OCI-LY7 (cell line): ENCODE results near the gene CNTLN. TPM values are rescaled to one million over a fixed set of nuclear protein-coding genes. Genes with fewer than 3 reads are reported as not detected.

Experiments used
- BruUV-seq: library from RNA; stranded (reverse); fragments of 400-500 nt; replicated peaks from 2 replicates; lab custom pipeline; 2021; lab: Mats Ljungman, UMichigan
- CTCF ChIA-PET: fragments of 300-600 bp; sonication (Branson Sonifier 250); formaldehyde crosslinking; loops from one replicate; lab custom pipeline; 2022; ENCODE audit warnings: antibody characterized with exemption; ENCODE audit not compliant: unreplicated experiment; lab: Charles Lee
- POLR2A ChIA-PET: fragments of 300-600 bp; sonication (Branson Sonifier 250); formaldehyde crosslinking; loops from one replicate; lab custom pipeline; 2022; ENCODE audit warnings: antibody characterized with exemption; lab: Charles Lee
- DNase-seq: peaks from one replicate; pipeline ENCODE4 v3.0.0-alpha.2; 2015; ENCODE audit warnings: low spot score
- H2AFZ ChIP-seq: fragments of 200-600 bp; sonication (generic), shearing (Covaris generic); 2 replicates; pipeline ENCODE4 v1.6.1; 2014; ENCODE audit warnings: mild to moderate bottlenecking, antibody characterized with exemption, low read length, moderate library complexity
- H3K27ac ChIP-seq: fragments of 200-600 bp; sonication (generic); 2 replicates; pipeline ENCODE4 v1.5.1; 2014; ENCODE audit warnings: mixed run types, low read depth, mild to moderate bottlenecking, moderate library complexity, low read length, inconsistent platforms; ENCODE audit not compliant: poor library complexity, severe bottlenecking
- H3K36me3 ChIP-seq: fragments of 200-600 bp; sonication (generic); 2 replicates; pipeline ENCODE4 v1.6.1; 2014; ENCODE audit warnings: mild to moderate bottlenecking, antibody characterized with exemption, low read length, moderate library complexity, mixed read lengths; ENCODE audit not compliant: insufficient read depth
- H3K4me1 ChIP-seq: fragments of 200-600 bp; sonication (generic); 2 replicates; pipeline ENCODE4 v1.5.1; 2014; ENCODE audit warnings: mild to moderate bottlenecking, low read length; ENCODE audit not compliant: insufficient read depth, poor library complexity, severe bottlenecking
- H3K4me2 ChIP-seq: fragments of 200-600 bp; sonication (generic); 2 replicates; pipeline ENCODE4 v1.6.1; 2014; ENCODE audit warnings: mild to moderate bottlenecking, low read length
- H3K4me3 ChIP-seq: fragments of 200-600 bp; sonication (generic); 2 replicates; pipeline ENCODE4 v1.5.1; 2014; ENCODE audit warnings: mild to moderate bottlenecking, low read depth, low read length; ENCODE audit not compliant: poor library complexity, severe bottlenecking
- H3K79me2 ChIP-seq: fragments of 200-600 bp; sonication (generic); 2 replicates; pipeline ENCODE4 v1.6.1; 2016; ENCODE audit warnings: low read depth, mild to moderate bottlenecking, low read length, moderate library complexity, mixed read lengths; ENCODE audit not compliant: insufficient read depth
- H3K9me2 ChIP-seq: fragments of 200-600 bp; sonication (generic); 2 replicates; pipeline ENCODE4 v1.6.1; 2016; ENCODE audit warnings: mild to moderate bottlenecking, low read length, mixed read lengths; ENCODE audit not compliant: insufficient read depth
- H3K9me3 ChIP-seq: fragments of 200-600 bp; sonication (generic); 2 replicates; pipeline ENCODE4 v1.6.1; 2014; ENCODE audit warnings: mild to moderate bottlenecking, mixed run types, low read length, mixed read lengths
- H4K20me1 ChIP-seq: fragments of 200-600 bp; sonication (generic); 2 replicates; pipeline ENCODE4 v1.6.1; 2014; ENCODE audit warnings: mild to moderate bottlenecking, antibody characterized with exemption, low read length, moderate library complexity, mixed read lengths; ENCODE audit not compliant: insufficient read depth
- EZH2phosphoT487 ChIP-seq: fragments of 200-600 bp; sonication (generic); IDR thresholded peaks from 2 replicates; pipeline ENCODE4 v1.6.1; 2018; ENCODE audit warnings: low read depth, borderline replicate concordance, mild to moderate bottlenecking, mixed run types, antibody characterized with exemption, low read length, moderate library complexity, mixed read lengths
- intact Hi-C: fragments of 100-400 bp; cut with micrococcal nuclease; formaldehyde crosslinking; loops from one replicate; pipeline ENCODE4 v1.10.0; 2022; ENCODE audit not compliant: unreplicated experiment
- total RNA-seq, 2 experiments: library from RNA; depleted of rRNA in 1 of 2; stranded (reverse); fragments of >200 nt in 1 of 2; shearing (Covaris generic) in 1 of 2; gene quantifications; 2 replicates each; pipeline ENCODE4 v1.2.3, GENCODE V29; 2014 to 2022
- TF ChIP-seq, protein P1 (sequence below): fragments of 200-600 bp; sonication (generic); conservative IDR thresholded peaks from 2 replicates; pipeline ENCODE4 v1.5.1; 2014; ENCODE audit warnings: mild to moderate bottlenecking, antibody characterized with exemption, low read length, moderate library complexity, mixed read lengths

Gene CNTLN
- total RNA-seq, 2 experiments from 2014 or later = not detected

DNA sequence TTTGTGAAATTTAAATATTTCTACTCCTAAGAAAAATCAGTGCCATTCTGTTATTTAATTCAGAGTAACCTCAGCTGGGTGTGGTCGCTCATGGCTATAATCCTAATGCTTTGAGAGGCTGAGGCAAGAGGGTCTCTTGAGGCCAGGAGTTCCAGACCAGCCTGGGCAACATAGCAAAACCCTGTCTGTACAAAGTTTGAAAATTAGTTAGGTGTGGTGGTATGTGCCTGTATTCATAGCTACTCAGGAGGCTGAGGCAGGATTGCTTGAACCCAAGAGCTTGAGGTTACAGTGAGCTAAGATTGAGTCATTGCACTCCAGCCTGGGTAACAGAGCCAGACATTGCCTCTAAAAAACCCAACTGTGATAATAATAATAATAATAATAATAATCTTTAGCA lies 44.8 kb upstream of the CNTLN start:
- no peak overlapping the region for H3K27ac ChIP-seq
- TF ChIP-seq, protein P1, sequence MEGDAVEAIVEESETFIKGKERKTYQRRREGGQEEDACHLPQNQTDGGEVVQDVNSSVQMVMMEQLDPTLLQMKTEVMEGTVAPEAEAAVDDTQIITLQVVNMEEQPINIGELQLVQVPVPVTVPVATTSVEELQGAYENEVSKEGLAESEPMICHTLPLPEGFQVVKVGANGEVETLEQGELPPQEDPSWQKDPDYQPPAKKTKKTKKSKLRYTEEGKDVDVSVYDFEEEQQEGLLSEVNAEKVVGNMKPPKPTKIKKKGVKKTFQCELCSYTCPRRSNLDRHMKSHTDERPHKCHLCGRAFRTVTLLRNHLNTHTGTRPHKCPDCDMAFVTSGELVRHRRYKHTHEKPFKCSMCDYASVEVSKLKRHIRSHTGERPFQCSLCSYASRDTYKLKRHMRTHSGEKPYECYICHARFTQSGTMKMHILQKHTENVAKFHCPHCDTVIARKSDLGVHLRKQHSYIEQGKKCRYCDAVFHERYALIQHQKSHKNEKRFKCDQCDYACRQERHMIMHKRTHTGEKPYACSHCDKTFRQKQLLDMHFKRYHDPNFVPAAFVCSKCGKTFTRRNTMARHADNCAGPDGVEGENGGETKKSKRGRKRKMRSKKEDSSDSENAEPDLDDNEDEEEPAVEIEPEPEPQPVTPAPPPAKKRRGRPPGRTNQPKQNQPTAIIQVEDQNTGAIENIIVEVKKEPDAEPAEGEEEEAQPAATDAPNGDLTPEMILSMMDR = no peak
- TF ChIP-seq EZH2phosphoT487 = no peak
- ChIA-PET POLR2A (interaction anchor here (0.7 kb wide), 1 partner anchor 13 kb away, joined by 3 read pairs; no protein-coding TSS in a partner anchor), CTCF (no interaction called here)
- H3K36me3 ChIP-seq = no peaks in the 10 kb centered on the region
- H3K9me2 ChIP-seq = no peaks in the 10 kb centered on the region
- no peak overlapping the region for H3K4me2 ChIP-seq
- intact Hi-C loops = no loop called here
- DNase-seq = no peak
- H4K20me1 ChIP-seq = no peaks in the 10 kb centered on the region
- no peaks in the 10 kb centered on the region for H3K79me2 ChIP-seq
- no peaks in the 10 kb centered on the region for H3K9me3 ChIP-seq
- H2AFZ ChIP-seq = no peak overlapping the region
- BruUV-seq = no TSS peak
- H3K4me1 ChIP-seq = no peaks in the 10 kb centered on the region
- H3K4me3 ChIP-seq = no peak overlapping the region

- no peaks in the 10 kb centered on the region for H3K36me3 ChIP-seq
- H3K4me2 ChIP-seq = no peak overlapping the region
- H3K79me2 ChIP-seq = no peaks in the 10 kb centered on the region
- TF ChIP-seq, protein P1 = peak; percentile 79
- no peak for TF ChIP-seq EZH2phosphoT487
- H3K27ac ChIP-seq = no peak overlapping the region
- no peaks in the 10 kb centered on the region for H3K9me3 ChIP-seq
- POLR2A ChIA-PET = interaction anchor here (0.6 kb wide), 1 partner anchor 373 kb away, joined by 3 read pairs; no protein-coding TSS in a partner anchor
- intact Hi-C loops = loop anchor here (2.0 kb wide), 1 partner anchor 346 kb away; no protein-coding TSS in a partner anchor
- peak; percentile 24 for DNase-seq
- BruUV-seq = no TSS peak
- H3K4me1 ChIP-seq = no peaks in the 10 kb centered on the region
- CTCF ChIA-PET = no interaction called here
- H2AFZ ChIP-seq = no peak overlapping the region
- no peaks in the 10 kb centered on the region for H4K20me1 ChIP-seq
- H3K9me2 ChIP-seq = no peaks in the 10 kb centered on the region
- H3K4me3 ChIP-seq = no peak overlapping the region
Measured at GRCh38 chr9:17116400-17116837, 18.4 kb upstream of the CNTLN start.

DNA sequence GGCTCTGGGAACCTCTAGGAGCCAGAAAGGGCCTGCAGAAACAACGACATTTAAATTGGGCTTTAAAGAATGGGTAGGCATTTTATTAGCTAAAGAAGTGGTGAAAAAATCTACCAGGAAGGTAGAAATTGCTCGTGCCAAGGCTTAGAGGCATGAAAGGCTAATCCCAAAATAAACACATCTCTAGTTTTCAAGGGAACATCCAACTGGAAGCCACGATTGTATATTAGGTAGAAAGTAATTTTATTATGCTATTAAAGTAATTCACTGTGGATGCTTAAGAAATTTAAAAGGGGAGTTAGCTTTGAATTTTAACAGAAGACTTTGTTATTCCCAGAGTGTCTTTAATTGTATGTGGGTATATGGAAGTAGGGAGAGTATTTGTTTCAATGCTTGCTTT lies 17.5 kb upstream of the CNTLN start:
- Histone ChIP-seq H3K4me1 (no peaks in the 10 kb centered on the region), H3K36me3 (no peaks in the 10 kb centered on the region), H2AFZ (no peak overlapping the region), H3K4me3 (no peak overlapping the region), H3K9me3 (no peaks in the 10 kb centered on the region), H3K4me2 (no peak overlapping the region), H3K27ac (no peak overlapping the region), H4K20me1 (no peaks in the 10 kb centered on the region), H3K79me2 (no peaks in the 10 kb centered on the region), H3K9me2 (no peaks in the 10 kb centered on the region)
- CTCF ChIA-PET = interaction anchor here (0.6 kb wide), 1 partner anchor 353 kb away, joined by 4 read pairs; no protein-coding TSS in a partner anchor
- no TSS peak for BruUV-seq
- DNase-seq = no peak
- TF ChIP-seq, protein P1 = no peak
- TF ChIP-seq EZH2phosphoT487 = no peak
- POLR2A ChIA-PET = interaction anchor here (1.1 kb wide), 1 partner anchor 1199 kb away, joined by 4 read pairs; no protein-coding TSS in a partner anchor
- intact Hi-C loops = loop anchor here (2.0 kb wide), 1 partner anchor 345 kb away; no protein-coding TSS in a partner anchor
